T-helper 17 cell (primary cell): Measurements from ENCODE around the gene MAFG. TPM values are rescaled to one million over a fixed set of nuclear protein-coding genes. Genes with fewer than 3 reads are reported as not detected.

Experiments used
- ATAC-seq: fragments of 150-1000 bp; cut with Tn5 transposase; 2 replicates; pipeline ENCODE4 v1.10.0; 2021; ENCODE audit warnings: mild to moderate bottlenecking, moderate library complexity
- DNase-seq, 3 donors: peaks; one replicate each; pipeline versions ENCODE4 v3.0.0 to v3.0.0-alpha.2; 2020 to 2021
- H3K9me3 ChIP-seq: one replicate; pipeline ENCODE4 v1.7.0; 2013; ENCODE audit warnings: low read length, mild to moderate bottlenecking; ENCODE audit not compliant: control insufficient read depth, poor library complexity, severe bottlenecking
- H3K27ac Mint-ChIP-seq: one replicate; pipeline ENCODE4 v1.8.0; 2022; ENCODE audit warnings: mild to moderate bottlenecking, moderate library complexity, mixed read lengths
- H3K27me3 Mint-ChIP-seq: one replicate; pipeline ENCODE4 v1.8.0; 2022; ENCODE audit warnings: mixed read lengths
- H3K36me3 Mint-ChIP-seq: one replicate; pipeline ENCODE4 v1.8.0; 2022; ENCODE audit warnings: low read depth, mixed read lengths
- H3K4me1 Mint-ChIP-seq: one replicate; pipeline ENCODE4 v1.8.0; 2022; ENCODE audit warnings: mild to moderate bottlenecking, mixed read lengths
- H3K4me3 Mint-ChIP-seq: one replicate; pipeline ENCODE4 v1.8.0; 2022; ENCODE audit warnings: mild to moderate bottlenecking, moderate library complexity, mixed read lengths
- total RNA-seq, 4 donors: library from RNA in 2 of 4; stranded (reverse) in 2 of 4; gene quantifications; one replicate each; pipeline ENCODE4 v1.2.3 and lab custom pipeline; 2022 to 2026

The MAFG gene
- total RNA-seq, 2 donors from 2014 or later, result 15.4 to 23.0 TPM

GRCh38 chr17:81902023-81902652 lies 25.4 kb downstream of the MAFG start, which contains the start of gene NPB:
TSS of gene NPB (plus strand) at chr17:81902238. CDS start at chr17:81902278, 40 bp downstream.
- H3K4me3 Mint-ChIP-seq, result peak within 1 kb of the TSS; percentile 64

GRCh38 chr17:81901167-81902022 lies 26.1 kb downstream of the MAFG start:
- no peak overlapping the region for H3K27ac Mint-ChIP-seq
- H3K4me1 Mint-ChIP-seq, result peaks cover 4% of the 10 kb centered on the region
- H3K4me3 Mint-ChIP-seq, result peak overlapping the region; percentile 64
- ATAC-seq (peak; percentile 15), DNase-seq (no peak)
- peaks cover 3% of the 10 kb centered on the region for H3K36me3 Mint-ChIP-seq
- peaks cover 19% of the 10 kb centered on the region for H3K27me3 Mint-ChIP-seq
- H3K9me3 ChIP-seq, result no peaks in the 10 kb centered on the region

More at GRCh38 chr17:81902023-81902652, 25.4 kb downstream of the MAFG start, which contains the start of gene NPB:
- H3K4me1 Mint-ChIP-seq, result peaks cover 4% of the 10 kb centered on the region
- H3K9me3 ChIP-seq, result no peaks in the 10 kb centered on the region
- H3K27ac Mint-ChIP-seq, result no peak within 1 kb of the TSS
- H3K36me3 Mint-ChIP-seq, result peaks cover 3% of the 10 kb centered on the region
- H3K27me3 Mint-ChIP-seq, result peaks cover 19% of the 10 kb centered on the region
- ATAC-seq (peak; percentile 64), DNase-seq (no peak)

DNA sequence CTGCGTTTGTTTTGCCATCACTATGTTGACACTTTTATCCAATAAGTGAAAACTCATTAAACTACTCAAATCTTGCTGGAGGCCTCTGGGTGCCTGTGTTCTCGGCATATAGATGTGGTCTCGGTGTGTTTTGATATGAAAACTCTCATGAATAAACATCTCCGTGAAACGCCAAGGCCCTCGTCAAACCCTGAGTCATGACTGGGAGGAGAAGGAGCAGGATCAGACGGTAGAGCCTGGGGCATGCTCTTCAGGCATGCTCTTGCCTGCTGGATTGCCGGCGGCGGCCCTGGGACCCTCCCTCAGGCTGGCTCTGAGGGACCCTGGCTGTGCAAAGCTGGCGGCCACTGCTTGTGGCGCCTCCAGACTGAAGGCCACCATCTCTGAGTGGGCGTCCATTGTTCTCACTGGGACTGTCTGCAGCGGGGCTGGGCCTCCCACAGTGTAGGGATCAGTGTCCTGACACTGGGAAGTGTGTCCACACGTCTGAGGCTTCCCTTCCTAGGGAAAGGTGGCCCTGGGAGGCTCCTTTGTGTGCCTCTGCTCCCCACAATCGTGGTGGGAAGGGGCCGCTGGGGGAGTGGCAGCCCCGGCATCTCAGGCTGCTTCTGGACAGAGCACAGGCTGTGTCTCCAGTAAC lies 27.2 kb downstream of the MAFG start:
- no peak for DNase-seq
- no peak overlapping the region for H3K4me3 Mint-ChIP-seq
- H3K27ac Mint-ChIP-seq, result no peak overlapping the region
- H3K27me3 Mint-ChIP-seq, result peaks cover 19% of the 10 kb centered on the region
- peaks cover 3% of the 10 kb centered on the region for H3K36me3 Mint-ChIP-seq
- no peaks in the 10 kb centered on the region for H3K9me3 ChIP-seq
- ATAC-seq, result no peak
- peaks cover 4% of the 10 kb centered on the region for H3K4me1 Mint-ChIP-seq

DNA sequence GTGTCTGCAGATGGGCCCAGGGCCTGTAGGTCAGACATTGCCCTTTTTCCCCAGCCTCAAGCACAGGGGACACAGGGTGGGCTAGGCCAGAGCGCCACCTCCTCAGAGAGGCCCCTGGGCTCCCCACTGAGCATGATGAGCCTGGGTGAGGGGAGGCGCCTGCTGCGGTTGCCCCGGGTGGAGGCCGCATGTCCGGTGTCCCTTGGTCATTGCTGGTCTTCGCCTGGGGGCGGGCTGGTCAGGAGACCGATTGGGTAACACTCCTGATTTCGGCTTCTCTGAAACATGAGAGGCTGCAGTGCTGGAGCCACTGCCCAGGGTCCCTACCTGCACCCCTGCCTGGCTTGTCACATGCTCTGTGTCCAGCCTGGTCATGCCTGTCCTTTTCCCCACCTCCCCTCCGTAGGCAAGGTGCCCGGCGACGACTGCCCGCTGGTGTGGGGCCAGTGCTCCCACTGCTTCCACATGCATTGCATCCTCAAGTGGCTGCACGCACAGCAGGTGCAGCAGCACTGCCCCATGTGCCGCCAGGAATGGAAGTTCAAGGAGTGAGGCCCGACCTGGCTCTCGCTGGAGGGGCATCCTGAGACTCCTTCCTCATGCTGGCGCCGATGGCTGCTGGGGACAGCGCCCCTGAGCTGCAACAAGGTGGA lies 27.9 kb downstream of the MAFG start:
- Mint-ChIP-seq H3K27ac (no peak overlapping the region), H3K27me3 (peaks cover 19% of the 10 kb centered on the region), H3K4me3 (no peak overlapping the region), H3K4me1 (peaks cover 4% of the 10 kb centered on the region), H3K36me3 (peaks cover 3% of the 10 kb centered on the region)
- no peaks in the 10 kb centered on the region for H3K9me3 ChIP-seq
- DNase-seq (no peak), ATAC-seq (no peak)

DNA sequence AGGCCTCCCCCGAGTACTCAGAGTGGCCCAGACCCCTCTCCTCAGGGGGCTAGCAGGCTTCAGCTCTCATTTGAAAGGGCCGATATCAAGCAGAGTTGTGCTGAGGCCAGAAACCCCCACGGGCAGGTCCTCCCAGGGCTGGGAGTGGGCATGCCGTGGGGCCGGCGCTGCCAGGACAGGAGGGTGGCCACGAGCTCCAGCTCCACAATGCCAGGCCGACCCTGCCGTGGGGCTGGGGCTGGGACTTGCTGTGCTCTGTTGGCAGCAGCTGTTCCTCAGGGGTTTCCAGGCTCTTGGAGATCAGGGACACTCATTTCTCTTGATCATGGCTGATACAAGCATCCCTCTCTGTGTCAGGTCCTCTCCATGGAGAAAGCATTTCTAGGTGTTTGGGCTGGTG lies 28.6 kb downstream of the MAFG start:
- H3K4me3 Mint-ChIP-seq, result no peak overlapping the region
- peaks cover 19% of the 10 kb centered on the region for H3K27me3 Mint-ChIP-seq
- peaks cover 2% of the 10 kb centered on the region for H3K36me3 Mint-ChIP-seq

DNA sequence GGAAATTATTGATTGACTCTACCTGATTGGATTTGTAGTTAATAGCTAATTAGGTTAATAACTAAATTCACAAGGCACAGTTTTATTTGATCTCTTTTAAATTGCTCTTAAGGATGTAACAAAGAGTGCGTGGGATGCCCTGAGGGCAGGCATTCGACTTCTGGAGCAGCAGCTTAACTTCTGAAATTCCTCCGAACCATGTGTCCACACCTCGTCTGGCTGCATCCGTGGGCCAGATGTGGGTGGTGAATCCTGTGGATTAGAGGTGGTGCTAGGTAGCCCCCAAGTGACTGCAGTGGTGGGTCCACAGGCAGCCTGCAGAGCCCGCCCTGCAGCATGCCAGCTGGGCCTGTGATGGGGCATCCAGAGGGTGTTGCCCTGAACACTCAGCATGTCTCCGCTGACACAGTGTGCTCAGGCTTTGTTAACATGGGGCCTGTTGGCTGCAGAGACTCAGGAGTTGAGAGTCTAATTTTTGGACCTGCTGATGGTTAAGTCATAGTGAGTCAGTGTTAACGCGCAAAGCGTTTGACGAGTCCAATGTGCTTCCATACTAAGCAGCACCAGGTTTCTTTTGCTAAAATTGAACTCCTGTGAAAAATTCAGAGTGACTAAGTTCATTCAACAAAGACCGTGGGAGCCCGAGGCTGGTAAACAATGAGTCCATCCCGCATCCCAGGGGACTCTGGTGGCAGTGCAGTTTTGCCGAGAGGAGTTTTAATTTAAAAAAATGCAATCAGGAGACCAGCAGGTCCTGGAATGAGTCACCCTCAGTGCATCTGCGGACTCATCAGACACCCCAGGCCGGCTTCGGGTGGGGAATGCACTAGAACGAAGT lies 29.3 kb downstream of the MAFG start:
- H3K4me1 Mint-ChIP-seq, result peaks cover 4% of the 10 kb centered on the region

More for the DNA sequence above, 28.6 kb downstream of the MAFG start:
- Mint-ChIP-seq H3K4me1 (peaks cover 4% of the 10 kb centered on the region), H3K27ac (no peak overlapping the region)
- no peak for DNase-seq
- no peaks in the 10 kb centered on the region for H3K9me3 ChIP-seq
- ATAC-seq, result no peak

GRCh38 chr17:81895400-81895799 lies 32.1 kb downstream of the MAFG start:
- H3K27me3 Mint-ChIP-seq, result peaks cover 7% of the 10 kb centered on the region
- H3K4me3 Mint-ChIP-seq, result no peak overlapping the region
- ATAC-seq, result no peak
- no peak overlapping the region for H3K27ac Mint-ChIP-seq
- H3K4me1 Mint-ChIP-seq, result peaks cover 9% of the 10 kb centered on the region
- no peak for DNase-seq
- H3K36me3 Mint-ChIP-seq, result peaks cover 4% of the 10 kb centered on the region
- no peaks in the 10 kb centered on the region for H3K9me3 ChIP-seq

More for the DNA sequence above, 29.3 kb downstream of the MAFG start:
- H3K27me3 Mint-ChIP-seq, result peaks cover 19% of the 10 kb centered on the region
- ATAC-seq, result no peak
- H3K9me3 ChIP-seq, result no peaks in the 10 kb centered on the region
- H3K36me3 Mint-ChIP-seq, result peaks cover 2% of the 10 kb centered on the region
- no peak overlapping the region for H3K27ac Mint-ChIP-seq
- DNase-seq, result no peak
- H3K4me3 Mint-ChIP-seq, result no peak overlapping the region

- no peaks in the 10 kb centered on the region for H3K9me3 ChIP-seq
- DNase-seq (no peak), ATAC-seq (no peak)
- Mint-ChIP-seq H3K36me3 (peaks cover 10% of the 10 kb centered on the region), H3K27ac (peak overlapping the region; percentile 87), H3K4me1 (peaks cover 15% of the 10 kb centered on the region), H3K4me3 (peak overlapping the region; percentile 91), H3K27me3 (no peaks in the 10 kb centered on the region)
These were observed 36.3 kb downstream of the MAFG start for GRCh38 chr17:81891303-81891552.

- H3K27me3 Mint-ChIP-seq, result no peaks in the 10 kb centered on the region
- peaks cover 19% of the 10 kb centered on the region for H3K4me1 Mint-ChIP-seq
- DNase-seq (no peak), ATAC-seq (no peak)
- H3K36me3 Mint-ChIP-seq, result peaks cover 10% of the 10 kb centered on the region
- H3K9me3 ChIP-seq, result no peaks in the 10 kb centered on the region
- H3K27ac Mint-ChIP-seq, result peak overlapping the region; percentile 87
- peak overlapping the region; percentile 87 for H3K4me3 Mint-ChIP-seq
These were observed 36.9 kb downstream of the MAFG start for GRCh38 chr17:81890447-81891302.

DNA sequence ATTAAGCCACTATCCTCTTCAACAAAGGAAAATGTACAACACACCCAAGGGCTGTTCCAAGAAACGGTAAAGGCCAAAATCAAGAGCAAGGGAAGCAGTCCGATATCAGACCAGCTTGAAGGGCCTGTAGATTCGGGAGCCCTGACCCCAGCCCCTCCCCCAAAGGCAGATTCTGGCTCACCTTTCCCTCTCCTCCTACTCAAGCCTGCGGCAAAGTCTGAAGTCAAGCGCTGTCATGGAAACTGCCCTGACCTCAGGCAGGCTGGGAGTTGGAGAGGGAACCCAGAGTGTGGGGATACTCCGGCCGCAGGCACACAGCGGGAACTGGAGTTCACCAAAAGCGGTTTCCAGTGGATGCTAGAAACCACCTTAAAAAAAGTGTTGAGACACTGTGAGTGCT lies 37.9 kb downstream of the MAFG start:
- Mint-ChIP-seq H3K36me3 (peaks cover 12% of the 10 kb centered on the region), H3K27ac (no peak overlapping the region), H3K4me3 (peak overlapping the region; percentile 87), H3K27me3 (no peaks in the 10 kb centered on the region), H3K4me1 (peaks cover 22% of the 10 kb centered on the region)
- no peaks in the 10 kb centered on the region for H3K9me3 ChIP-seq
- DNase-seq, result no peak
- ATAC-seq, result no peak

GRCh38 chr17:81888988-81889595 lies 38.4 kb downstream of the MAFG start:
- H3K4me3 Mint-ChIP-seq, result peak overlapping the region; percentile 67
- ATAC-seq (no peak), DNase-seq (no peak)
- no peaks in the 10 kb centered on the region for H3K27me3 Mint-ChIP-seq
- H3K9me3 ChIP-seq, result no peaks in the 10 kb centered on the region
- H3K27ac Mint-ChIP-seq, result no peak overlapping the region
- peaks cover 12% of the 10 kb centered on the region for H3K36me3 Mint-ChIP-seq
- peaks cover 22% of the 10 kb centered on the region for H3K4me1 Mint-ChIP-seq
